ENCODE data around the gene KLHDC9. TPM values are rescaled to one million over a fixed set of nuclear protein-coding genes. Genes with fewer than 3 reads are reported as not detected.
"Not testable (repeated sequence)": the region's sequence is repeated elsewhere in the genome, so short reads cannot be mapped to it uniquely, and the experiment has no call there.

KLHDC9 gene, protein sequence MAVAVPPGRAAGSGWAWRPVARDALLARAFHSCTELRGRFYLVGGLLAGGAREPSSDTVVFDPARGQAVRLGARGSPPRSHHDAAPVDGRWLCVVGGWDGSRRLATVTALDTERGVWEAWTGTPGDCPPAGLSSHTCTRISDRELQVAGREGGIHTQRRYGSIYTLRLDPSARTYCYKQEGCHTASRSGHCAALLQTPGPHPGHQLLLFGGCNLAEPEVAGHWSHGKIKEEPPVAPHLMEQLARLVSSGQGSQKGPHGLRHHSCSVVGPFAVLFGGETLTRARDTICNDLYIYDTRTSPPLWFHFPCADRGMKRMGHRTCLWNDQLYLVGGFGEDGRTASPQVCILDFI
- 5.3 and 7.2 TPM in 2 replicates for total RNA-seq

DNA sequence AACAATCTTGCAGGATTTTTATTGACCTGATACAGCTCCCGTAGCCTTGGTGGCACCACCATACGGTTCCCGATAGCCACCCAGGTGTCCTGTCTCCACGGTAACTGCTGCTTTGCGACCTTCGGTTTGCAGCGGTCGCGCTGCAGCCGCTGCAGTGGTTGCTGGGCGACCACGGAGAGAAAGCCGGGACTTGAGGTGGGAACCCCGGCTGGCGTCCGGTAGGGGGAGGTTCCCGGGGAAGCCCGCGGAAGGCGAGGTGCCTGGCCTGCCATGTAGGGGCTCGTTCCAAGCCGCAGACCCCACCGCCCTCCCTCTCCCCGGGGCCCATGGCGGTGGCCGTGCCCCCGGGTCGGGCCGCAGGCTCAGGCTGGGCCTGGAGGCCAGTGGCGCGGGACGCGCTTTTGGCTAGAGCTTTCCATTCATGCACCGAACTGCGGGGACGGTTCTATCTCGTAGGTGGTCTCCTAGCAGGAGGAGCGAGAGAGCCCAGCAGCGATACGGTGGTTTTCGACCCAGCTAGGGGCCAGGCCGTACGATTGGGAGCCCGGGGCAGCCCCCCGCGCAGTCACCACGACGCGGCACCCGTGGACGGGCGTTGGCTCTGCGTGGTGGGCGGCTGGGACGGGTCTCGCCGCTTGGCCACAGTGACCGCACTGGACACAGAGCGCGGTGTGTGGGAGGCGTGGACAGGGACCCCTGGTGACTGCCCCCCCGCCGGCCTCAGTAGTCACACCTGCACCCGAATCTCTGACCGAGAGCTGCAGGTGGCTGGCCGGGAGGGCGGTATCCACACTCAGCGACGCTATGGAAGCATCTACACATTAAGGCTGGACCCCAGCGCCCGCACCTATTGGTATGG lies at the start of gene KLHDC9:
TSS of gene KLHDC9 (plus strand) at position 152 of the 859 bp plus-strand sequence. CDS start at position 327, 175 bp downstream.
- DNase-seq (ENCODE audit: extremely low read depth, low read depth, low spot score) = no peak

DNA sequence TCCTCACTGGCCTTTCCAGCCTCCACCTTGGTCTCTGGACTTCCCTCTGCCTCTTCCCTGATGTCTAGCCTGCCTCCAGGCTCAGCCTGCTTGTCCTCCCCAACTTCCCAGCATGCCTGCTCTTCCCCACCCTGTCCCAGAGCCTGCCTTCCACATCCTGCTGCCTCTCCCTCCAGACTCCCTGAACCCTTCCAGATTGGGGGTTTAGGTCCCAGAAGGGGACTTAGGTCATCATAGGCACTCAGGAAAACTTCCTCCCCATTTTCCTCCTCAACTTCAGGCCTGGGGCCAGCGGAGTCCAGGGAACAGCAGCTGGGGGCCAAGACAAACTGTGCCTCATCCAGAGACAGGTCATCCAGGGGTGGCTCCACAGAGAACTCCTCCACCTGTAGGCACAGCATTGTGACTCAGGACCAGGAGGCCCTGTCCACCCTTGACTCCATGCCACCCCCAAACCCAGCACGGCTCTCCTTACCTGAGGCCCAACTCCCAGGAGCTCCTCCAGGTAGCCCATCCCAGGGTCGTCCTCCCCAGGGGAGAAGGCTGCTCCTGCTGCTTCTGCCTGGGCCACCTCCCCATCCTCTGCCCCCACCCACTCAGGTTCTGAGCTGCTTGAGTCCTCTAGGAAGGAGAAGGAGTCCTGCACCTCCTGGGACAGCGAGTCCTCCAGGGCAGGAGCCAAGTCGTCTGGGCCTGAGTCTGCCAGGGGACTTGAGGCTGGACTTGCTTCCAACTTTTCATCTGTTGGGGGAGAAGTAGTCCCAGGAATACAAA lies 49.0 kb upstream of the KLHDC9 start:
- no peak for DNase-seq (ENCODE audit: extremely low read depth, low read depth, low spot score)

DNA sequence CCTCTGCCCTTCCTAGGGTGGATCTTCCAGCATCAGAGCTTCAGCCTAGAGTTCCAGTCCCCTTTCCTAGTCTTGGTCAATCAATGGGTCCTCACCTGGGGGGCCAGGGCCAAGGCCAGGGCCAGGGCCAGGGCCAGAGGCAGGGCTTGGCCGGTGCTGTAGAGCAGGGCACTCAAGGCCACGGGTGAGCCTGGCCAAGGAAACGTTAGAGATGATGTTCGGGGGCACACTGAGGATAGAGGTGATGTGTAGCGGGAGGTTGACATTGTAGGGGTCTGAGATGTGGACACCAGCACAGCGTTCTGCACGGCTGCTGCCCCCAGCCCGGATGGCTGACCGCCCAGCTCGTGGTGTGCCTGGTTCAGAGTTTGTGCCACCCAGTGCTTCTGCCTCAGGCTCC lies 46.9 kb upstream of the KLHDC9 start:
- DNase-seq (ENCODE audit: extremely low read depth, low read depth, low spot score) = no peak

DNA sequence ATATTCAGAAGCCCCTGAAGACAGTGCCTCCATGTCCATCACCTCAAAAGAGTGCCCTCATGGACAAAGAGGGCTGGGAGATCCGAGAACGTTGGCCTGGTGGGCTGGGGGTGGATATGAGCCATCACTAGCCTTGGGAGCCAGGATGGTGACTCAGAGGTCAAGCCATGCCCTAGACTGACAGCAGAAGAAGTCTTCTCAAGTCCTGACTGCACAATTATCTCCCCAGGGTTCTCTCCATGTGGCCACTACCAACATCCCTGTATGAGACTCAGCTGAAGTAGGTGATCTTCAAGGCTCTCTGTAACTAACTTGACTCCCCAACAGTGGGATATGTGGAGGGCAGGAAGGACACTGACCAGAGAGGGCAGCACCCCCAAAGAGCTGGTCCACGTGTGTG lies 45.3 kb upstream of the KLHDC9 start:
- DNase-seq (ENCODE audit: extremely low read depth, low read depth, low spot score) = no peak

DNA sequence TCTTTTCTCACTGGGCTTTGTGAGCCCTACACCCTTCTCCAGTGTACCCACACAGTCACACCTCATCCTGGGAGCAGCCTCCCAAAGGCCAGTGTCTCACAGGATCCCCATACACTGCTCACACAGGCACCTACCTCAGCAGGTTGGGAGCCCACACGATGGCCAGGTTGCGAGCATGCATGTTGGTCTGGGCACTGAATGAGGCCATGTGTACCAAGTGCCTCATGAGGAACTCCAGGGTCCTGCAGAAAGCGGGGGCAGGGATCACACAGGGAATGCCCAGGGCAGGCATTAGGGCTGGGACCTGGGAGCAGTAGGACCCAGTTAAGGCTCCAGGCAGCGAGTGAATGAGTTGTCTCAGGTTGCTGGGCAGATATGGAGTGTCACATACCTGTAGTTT lies 43.9 kb upstream of the KLHDC9 start:
- no peak for DNase-seq (ENCODE audit: extremely low read depth, low read depth, low spot score)

DNA sequence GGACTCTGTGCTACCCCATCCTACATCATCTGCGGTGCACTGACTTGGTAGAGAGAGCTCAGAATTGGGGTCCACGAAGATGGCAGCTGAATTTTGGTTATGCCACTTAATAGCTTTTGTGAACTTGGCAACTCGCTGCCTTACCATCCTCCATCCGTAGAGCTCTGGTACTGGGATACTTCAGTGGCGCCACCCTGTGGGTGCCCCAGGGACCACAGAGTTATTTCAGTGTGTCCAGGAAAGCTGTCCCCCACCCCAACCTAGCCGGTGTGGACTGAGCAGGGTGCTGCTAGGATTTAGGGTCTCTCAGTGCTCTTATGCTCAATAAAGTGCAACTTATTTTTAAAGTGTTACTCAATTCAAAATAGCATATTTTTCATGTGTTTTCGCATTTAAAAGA lies 43.4 kb upstream of the KLHDC9 start:
- DNase-seq (ENCODE audit: extremely low read depth, low read depth, low spot score) = no peak

DNA sequence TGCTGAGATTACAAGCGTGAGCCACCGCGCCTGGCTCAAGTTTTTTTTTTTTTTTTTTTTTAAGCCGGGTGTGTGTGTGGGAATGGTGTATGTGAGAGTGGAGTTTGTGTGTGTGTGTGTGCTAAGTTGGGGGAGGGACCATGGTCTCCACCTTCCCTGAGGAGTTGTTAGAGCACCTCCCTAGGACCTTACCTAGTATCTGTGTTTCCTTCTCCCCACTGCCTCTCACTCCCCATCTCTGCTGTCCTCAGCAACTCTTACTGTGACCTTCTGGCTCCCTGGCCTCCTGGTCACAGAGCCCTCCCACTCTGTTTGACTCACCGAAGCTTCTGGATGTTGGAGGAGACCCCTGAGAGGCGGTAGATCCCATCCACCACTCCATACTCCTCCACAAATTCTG lies 38.9 kb upstream of the KLHDC9 start:
- DNase-seq (ENCODE audit: extremely low read depth, low read depth, low spot score) = no peak

DNA sequence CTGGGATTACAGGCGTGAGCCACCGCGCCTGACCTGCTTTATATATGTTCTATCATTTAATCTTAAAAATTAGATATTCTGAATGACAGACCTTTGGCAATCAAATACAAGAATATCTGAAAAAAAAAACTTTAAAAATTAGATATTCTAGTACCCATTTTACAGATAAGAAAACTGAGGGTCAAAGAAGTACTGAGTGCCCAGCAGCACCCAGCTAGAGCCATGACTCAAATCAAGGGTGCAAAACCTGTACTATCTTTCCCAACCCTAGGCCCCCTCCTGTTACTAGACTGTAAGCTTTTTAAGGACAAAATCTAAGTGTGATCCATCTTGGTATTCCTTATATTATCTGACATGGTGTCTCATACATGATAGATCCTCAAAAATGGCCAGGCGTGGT lies 36.7 kb upstream of the KLHDC9 start:
- no peak for DNase-seq (ENCODE audit: extremely low read depth, low read depth, low spot score)

DNA sequence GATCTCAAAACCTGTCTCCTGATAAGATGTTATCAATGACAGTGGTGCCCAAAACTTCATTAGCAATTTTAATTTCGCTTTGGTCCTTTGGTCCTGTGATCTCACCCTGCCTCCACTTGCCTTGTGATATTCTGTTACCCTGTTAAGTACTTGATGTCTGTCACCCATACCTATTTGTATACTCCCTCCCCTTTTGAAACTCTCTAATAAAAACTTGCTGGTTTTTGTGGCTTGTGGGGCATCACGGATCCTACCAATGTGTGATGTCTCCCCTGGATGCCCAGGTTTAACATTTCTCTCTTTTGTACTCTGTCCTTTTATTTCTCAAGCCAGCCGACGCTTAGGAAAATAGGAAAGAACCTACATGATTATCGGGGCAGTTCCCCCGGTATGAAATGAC lies 34.2 kb upstream of the KLHDC9 start:
- DNase-seq (ENCODE audit: extremely low read depth, low read depth, low spot score) = not testable (repeated sequence)

DNA sequence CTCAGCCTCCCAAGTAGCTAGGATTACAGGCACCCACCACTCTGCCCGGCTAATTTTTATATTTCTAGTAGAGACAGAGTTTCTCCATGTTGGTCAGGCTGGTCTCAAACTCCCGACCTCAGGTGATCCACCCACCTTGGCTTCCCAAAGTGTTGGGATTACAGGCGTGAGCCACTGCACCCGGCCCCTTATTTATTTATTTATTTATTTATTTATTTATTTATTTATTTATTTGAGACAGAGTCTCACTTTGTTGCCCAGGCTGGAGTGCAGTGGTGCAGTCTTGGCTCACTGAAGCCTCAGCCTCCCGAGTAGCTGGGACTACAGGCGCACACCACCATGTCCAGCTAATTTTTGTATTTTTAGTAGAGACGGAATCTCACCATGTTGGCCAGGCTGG lies 32.5 kb upstream of the KLHDC9 start:
- not testable (repeated sequence) for DNase-seq (ENCODE audit: extremely low read depth, low read depth, low spot score)

DNA sequence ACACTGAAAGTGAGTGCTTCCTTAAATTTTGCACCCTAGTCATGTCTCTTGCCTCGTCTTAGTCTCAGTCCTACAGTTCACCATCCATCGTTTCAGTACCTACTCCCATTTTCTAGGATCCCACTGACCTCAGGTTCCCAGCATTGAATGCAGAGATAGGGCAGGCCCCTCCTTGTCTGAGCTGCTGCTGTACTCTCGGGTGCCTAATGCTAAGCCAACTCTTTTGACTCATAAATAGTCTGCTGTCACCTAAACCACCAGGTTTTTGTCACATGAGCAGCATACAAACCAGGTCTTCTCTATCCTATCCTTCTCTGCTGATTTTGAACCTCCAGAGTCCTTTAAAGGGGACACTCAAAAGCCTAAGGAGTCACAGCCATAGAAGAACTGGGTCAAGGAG lies 31.5 kb upstream of the KLHDC9 start:
- no peak for DNase-seq (ENCODE audit: extremely low read depth, low read depth, low spot score)

DNA sequence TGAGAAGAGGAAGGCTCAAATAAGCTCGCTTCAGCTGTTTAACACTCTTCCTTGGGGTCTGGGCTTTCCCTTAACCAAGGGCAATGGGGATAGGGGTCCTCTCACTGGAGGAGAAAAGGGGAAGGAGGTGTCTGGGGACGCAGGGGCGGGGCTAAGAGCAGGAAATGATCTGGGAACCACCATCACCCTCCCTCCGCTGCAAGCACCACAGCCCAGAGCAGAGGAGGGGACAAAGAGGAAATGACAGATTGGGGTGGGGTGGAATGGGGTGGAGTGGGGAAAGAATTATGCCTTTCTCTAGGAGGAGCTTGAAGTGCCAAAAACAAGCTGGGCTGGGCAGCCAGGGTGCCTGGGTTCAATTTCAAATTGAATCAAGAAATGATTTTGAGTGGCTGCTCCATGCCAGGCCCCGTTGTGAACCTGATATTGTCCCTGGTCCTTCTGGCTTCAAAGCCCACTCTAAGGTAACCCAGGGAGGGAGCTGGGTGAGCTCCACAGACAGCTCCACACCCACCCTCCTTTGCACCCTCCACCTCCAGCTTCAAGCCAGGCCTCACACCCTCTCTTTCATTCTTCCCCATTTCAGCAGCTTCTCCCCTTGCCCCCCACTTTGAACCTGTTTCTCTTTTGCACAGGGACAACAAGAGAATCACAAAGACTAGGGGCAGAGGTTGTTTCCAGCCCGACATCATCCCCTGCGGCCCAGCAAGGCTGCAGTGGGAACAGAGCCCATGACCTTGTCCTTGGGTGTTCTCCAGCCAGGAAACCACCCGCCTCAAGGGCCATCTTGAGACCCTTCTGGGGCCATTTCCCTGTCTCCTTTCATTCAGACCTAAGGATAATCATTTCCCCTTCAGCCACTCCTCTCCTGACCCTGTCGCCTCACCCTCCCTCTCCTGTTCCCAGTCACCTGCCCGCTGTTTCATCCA lies 29.6 kb upstream of the KLHDC9 start:
- DNase-seq (ENCODE audit: extremely low read depth, low read depth, low spot score) = no peak

DNA sequence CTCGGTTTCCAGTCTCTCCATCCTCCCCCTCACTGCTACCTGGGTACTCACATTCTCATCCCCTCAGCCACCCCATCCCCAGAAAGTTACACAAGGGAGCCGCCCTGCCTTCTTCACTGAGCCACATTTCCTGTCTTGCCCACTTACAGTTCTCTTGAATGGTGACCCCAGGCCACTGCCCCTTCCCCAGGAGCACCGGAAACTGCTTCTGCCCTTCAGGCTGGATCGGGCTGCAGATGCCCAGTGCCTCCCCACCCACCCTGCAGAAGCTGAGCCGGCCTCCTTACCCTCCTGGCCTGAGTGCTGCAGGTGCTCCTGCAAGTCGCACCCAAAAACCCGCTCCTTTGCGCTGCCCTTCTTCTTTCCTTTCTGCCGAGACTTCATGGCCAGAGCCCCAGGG lies 28.9 kb upstream of the KLHDC9 start:
- no peak for DNase-seq (ENCODE audit: extremely low read depth, low read depth, low spot score)

DNA sequence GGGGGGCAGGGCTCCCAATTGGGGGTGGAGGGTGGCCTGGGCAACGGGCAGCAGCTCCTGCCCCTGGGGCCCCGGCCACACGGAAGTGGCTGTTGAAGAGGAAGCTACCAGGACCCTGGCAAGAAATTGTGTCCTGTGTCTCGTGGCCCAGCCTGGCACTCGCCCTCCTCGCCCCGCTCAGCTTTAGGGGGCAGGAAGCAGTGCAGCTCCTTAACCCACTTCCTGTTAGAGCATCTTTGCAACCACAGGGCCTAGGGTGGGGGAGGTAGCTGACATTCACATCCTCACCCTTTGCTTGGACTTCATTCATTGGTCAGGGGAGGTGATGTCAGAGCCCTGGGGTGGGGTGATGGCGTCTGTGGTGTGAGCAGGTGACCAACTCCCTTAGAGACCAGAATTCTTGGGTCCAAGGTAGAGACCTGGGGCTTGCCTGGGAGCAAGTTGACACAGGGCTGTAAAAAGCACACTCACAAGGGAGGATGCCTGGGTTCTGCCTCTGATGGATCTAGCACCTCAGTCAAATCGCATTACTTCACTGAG lies 28.4 kb upstream of the KLHDC9 start, which contains the start of gene ARHGAP30:
TSS of gene ARHGAP30 (minus strand) at position 161 of the 540 bp plus-strand sequence. CDS start 267 bp downstream, outside the sequence.
- no peak for DNase-seq (ENCODE audit: extremely low read depth, low read depth, low spot score)

DNA sequence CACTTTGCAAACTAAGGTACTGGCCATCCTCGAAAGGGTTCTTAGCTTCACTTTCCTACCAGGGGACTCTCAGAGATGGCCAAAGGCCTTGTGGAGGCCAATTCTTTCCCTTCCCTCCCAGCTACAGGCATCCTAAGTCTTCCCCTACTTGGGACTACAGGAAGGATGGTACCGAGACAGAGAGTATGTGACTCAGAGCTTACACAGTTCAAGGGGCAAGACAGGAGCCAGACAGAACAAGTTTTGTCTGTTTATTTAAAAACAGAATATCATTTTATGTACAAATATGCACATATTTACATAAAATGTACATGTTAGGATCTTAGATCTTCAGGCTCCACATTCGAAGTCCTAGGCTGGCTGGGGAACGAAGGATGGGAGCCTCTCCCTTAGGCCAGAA lies 27.4 kb upstream of the KLHDC9 start:
- DNase-seq (ENCODE audit: extremely low read depth, low read depth, low spot score) = no peak

DNA sequence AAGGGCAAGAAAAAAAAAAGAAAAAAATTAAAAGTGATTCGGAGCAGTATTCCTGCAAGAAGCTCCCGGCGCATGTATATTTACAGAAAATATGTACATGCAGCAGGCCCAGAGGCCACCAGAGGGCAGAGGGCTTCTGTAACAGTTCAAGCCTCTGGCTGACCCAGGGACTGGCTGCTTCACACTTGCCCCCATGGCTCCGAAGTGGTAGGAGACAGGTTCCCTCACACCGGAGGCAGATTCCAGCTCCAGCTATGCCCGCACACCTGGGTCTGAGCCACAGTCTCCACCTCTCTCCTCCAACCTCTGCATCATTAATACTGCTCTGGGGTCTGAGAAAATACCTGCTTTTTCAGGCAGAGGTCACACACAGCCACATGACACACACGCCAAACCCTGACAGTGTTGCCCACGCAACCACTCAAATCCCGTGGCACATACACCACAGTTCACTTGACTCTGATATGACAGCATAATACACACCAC lies 26.2 kb upstream of the KLHDC9 start:
- no peak for DNase-seq (ENCODE audit: extremely low read depth, low read depth, low spot score)

DNA sequence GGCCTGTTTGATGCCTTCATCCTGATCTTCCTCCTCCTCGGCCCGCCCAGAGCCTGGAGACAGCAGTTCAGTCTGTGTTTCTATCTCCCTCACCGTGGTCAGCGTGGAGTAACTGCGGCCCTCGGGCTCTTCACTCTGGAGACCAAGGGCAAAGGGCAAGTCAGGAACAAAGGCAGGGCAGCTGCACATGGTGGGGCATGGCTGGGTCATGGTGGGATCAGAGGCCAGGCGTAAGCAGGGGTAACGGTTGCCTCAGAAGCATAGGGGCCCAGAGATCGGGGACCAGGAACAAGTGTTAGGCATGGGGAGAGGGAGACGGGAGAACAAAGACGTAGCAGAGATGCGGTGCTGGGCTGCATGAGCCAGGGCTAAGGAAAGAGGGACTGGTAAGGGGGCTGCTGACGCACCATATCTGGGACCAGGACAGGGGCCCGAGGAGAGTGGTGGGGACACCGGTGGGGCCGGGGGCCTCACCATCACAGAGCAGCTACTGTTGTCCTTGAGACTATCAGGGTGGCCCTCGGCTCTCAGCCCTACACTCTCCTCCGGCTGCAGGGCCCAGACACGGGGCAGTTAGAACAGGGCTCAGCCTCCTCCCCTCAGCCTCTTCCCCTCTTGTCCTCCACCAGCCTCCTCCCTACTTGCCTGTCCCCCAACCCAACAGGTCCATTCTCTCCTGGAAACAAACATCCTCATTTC lies 25.3 kb upstream of the KLHDC9 start:
- DNase-seq (ENCODE audit: extremely low read depth, low read depth, low spot score) = no peak

DNA sequence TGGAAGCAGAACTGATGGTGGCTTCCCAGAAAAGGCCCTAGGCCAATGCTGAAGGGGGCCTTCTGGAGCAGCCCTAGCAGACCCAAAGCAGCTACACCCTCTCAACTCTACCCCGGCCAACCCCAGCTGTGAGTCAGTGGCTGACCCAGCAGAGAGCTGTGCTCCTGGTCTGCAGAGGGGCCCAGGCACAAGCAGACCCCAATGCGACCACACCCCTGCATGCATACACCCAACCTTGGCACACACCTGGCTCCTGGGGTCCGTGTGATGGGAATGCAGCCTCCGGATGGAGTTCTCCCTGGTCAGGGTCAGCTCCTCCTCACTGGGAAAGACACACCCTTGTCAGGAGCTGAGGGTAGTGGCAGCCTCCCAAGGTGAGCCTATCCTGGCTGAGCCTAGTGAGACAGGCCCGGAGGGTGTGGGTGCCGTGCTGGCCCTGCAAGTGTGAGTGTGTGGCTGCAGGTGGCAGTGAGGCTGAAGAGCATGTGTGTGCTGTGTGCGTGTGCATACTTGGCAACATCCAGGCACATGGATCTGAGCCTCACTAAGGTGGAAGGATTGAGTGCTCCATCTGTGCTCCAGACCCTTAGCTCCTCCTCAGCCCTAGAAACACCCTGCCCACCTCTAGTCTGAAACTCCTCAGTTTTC lies 24.6 kb upstream of the KLHDC9 start:
- DNase-seq (ENCODE audit: extremely low read depth, low read depth, low spot score) = no peak
